Keratinocyte (primary cell): ENCODE measurements around the gene MPPED1. TPM values are rescaled to one million over a fixed set of nuclear protein-coding genes. Genes with fewer than 3 reads are reported as not detected.

Source experiments
- DNase-seq: peaks from one replicate; pipeline ENCODE4 v3.0.0-alpha.2; 2011; ENCODE audit warnings: low read depth, missing footprints, low spot score
- FAIRE-seq: peaks from 2 replicates; lab custom pipeline; 2011; peaks lifted over from hg19 to GRCh38; lab: Jason Lieb, UNC
- H2AFZ ChIP-seq: 2 replicates; pipeline ENCODE4 v1.6.0; 2012; ENCODE audit warnings: low read length, control low read depth, inconsistent platforms; ENCODE audit not compliant: control insufficient read depth
- H3K27ac ChIP-seq: 2 replicates; pipeline ENCODE4 v1.5.1; 2011; ENCODE audit warnings: low read length; ENCODE audit not compliant: control insufficient read depth, insufficient read depth
- H3K27me3 ChIP-seq: 3 replicates; pipeline ENCODE4 v1.6.0; 2011; ENCODE audit warnings: low read length; ENCODE audit not compliant: control insufficient read depth, insufficient read depth; ENCODE audit errors: extremely low read depth
- H3K36me3 ChIP-seq, 2 experiments: 2 replicates in 1 of 2; 3 replicates in 1 of 2; pipeline ENCODE4 v1.5.1; 2011; ENCODE audit warnings: low read length in 2 of 2, mild to moderate bottlenecking in 1 of 2; ENCODE audit not compliant: control insufficient read depth in 2 of 2, insufficient read depth in 2 of 2; ENCODE audit errors: extremely low read depth in 1 of 2
- H3K4me1 ChIP-seq: 3 replicates; pipeline ENCODE4 v1.5.1; 2011; ENCODE audit warnings: low read length; ENCODE audit not compliant: control insufficient read depth, insufficient read depth; ENCODE audit errors: extremely low read depth
- H3K4me2 ChIP-seq: 3 replicates; pipeline ENCODE4 v1.6.0; 2011; ENCODE audit warnings: low read depth, low read length; ENCODE audit not compliant: control insufficient read depth, insufficient read depth; ENCODE audit errors: extremely low read depth
- H3K4me3 ChIP-seq, 3 experiments: fragments of 200-600 bp in 1 of 3; sonication (generic) in 1 of 3; 2 replicates in 2 of 3; 3 replicates in 1 of 3; pipeline ENCODE4 v1.5.1; 2011 to 2016; ENCODE audit warnings: low read length in 3 of 3, mild to moderate bottlenecking in 3 of 3, control low read depth in 2 of 3, inconsistent platforms in 1 of 3, low read depth in 1 of 3, mixed read lengths in 1 of 3, mixed run types in 1 of 3, moderate library complexity in 1 of 3; ENCODE audit not compliant: control insufficient read depth in 2 of 3, insufficient read depth in 2 of 3; ENCODE audit errors: extremely low read depth in 1 of 3
- H3K79me2 ChIP-seq: 2 replicates; pipeline ENCODE4 v1.6.0; 2012; ENCODE audit warnings: low read length; ENCODE audit not compliant: control insufficient read depth, insufficient read depth
- H3K9ac ChIP-seq: 3 replicates; pipeline ENCODE4 v1.6.0; 2011; ENCODE audit warnings: low read length; ENCODE audit not compliant: control insufficient read depth, insufficient read depth; ENCODE audit errors: extremely low read depth
- H3K9me1 ChIP-seq: 3 replicates; pipeline ENCODE4 v1.6.0; 2011; ENCODE audit warnings: low read length; ENCODE audit not compliant: control insufficient read depth, insufficient read depth; ENCODE audit errors: extremely low read depth
- H3K9me3 ChIP-seq: 2 replicates; pipeline ENCODE4 v1.5.1; 2012; ENCODE audit warnings: low read depth, low read length; ENCODE audit not compliant: control insufficient read depth
- H4K20me1 ChIP-seq: 3 replicates; pipeline ENCODE4 v1.6.0; 2011; ENCODE audit warnings: low read length; ENCODE audit not compliant: control insufficient read depth, insufficient read depth; ENCODE audit errors: extremely low read depth
- CTCF ChIP-seq, 3 experiments: IDR thresholded peaks in 1 of 3; conservative IDR thresholded peaks in 1 of 3; optimal IDR thresholded peaks in 1 of 3; 2 replicates in 2 of 3; 3 replicates in 1 of 3; pipeline versions ENCODE3 to v1.5.1; 2011; ENCODE audit warnings: low read length in 3 of 3, mild to moderate bottlenecking in 3 of 3, moderate library complexity in 2 of 3, control low read depth in 1 of 3, inconsistent platforms in 1 of 3; ENCODE audit not compliant: insufficient read depth in 2 of 3; ENCODE audit errors: extremely low read depth in 1 of 3
- EZH2 ChIP-seq: IDR thresholded peaks from one replicate; pipeline ENCODE4 v1.6.1; 2012; ENCODE audit warnings: inconsistent platforms, mild to moderate bottlenecking, low read length, moderate library complexity
- dilution Hi-C: fragments of 300-500 bp; cut with MboI; formaldehyde crosslinking; loops from one replicate; pipeline ENCODE4 v1.7.0; 2020; ENCODE audit warnings: low sequenced_read_pairs; ENCODE audit not compliant: extremely low pct_ligation_motif_present
- polyA plus RNA-seq, 5 experiments: library from polyadenylated mRNA; depleted of rRNA in 3 of 5; stranded (reverse) in 3 of 5; stranded (forward) in 1 of 5; unstranded in 1 of 5; fragments of >200 nt; gene quantifications; 1 replicate in 1 of 5; 2 replicates in 3 of 5; 3 replicates in 1 of 5; pipeline versions ENCODE4 v1.2.1 to v1.2.3, GENCODE V29; 2011 to 2012; ENCODE audit warnings: missing spikeins in 2 of 5, low read depth in 1 of 5, low replicate concordance in 1 of 5

Gene MPPED1
- polyA plus RNA-seq, 1 donor (not counting 4 experiments of a cell fraction or from before 2014, with no cell fraction given), result not detected

- dilution Hi-C loops, result no loop called here
- FAIRE-seq (no peak), DNase-seq (no peak)
- H2AFZ ChIP-seq, result no peak overlapping the region
- H3K27ac ChIP-seq, result no peak overlapping the region
- H3K9me3 ChIP-seq, result no peaks in the 10 kb centered on the region
- H4K20me1 ChIP-seq, result no peaks in the 10 kb centered on the region
- H3K4me2 ChIP-seq, result no peak overlapping the region
- H3K9ac ChIP-seq, result no peak overlapping the region
- no peaks in the 10 kb centered on the region for H3K79me2 ChIP-seq
- no peaks in the 10 kb centered on the region for H3K36me3 ChIP-seq
- no peaks in the 10 kb centered on the region for H3K27me3 ChIP-seq
- TF ChIP-seq CTCF (optimal IDR thresholded peaks at IDR 0.05 in 1 of 3, IDR thresholded peaks at IDR 0.05 in 1 of 3, conservative IDR thresholded peaks at IDR 0.05 in 1 of 3; ENCODE audit: extremely low read depth in 1 of 3, insufficient read depth in 2 of 3, low read length in 3 of 3), result no peak
- TF ChIP-seq EZH2, result no peak
- H3K4me1 ChIP-seq, result peaks cover 37% of the 10 kb centered on the region
- no peaks in the 10 kb centered on the region for H3K9me1 ChIP-seq
- no peak overlapping the region for H3K4me3 ChIP-seq
Measured at GRCh38 chr22:43531651-43532050, 119.8 kb downstream of the MPPED1 start.

- H3K4me3 ChIP-seq, result no peak overlapping the region
- TF ChIP-seq CTCF (optimal IDR thresholded peaks at IDR 0.05 in 1 of 3, IDR thresholded peaks at IDR 0.05 in 1 of 3, conservative IDR thresholded peaks at IDR 0.05 in 1 of 3; ENCODE audit: extremely low read depth in 1 of 3, insufficient read depth in 2 of 3, low read length in 3 of 3) (no peak), EZH2 (no peak)
- no peak overlapping the region for H2AFZ ChIP-seq
- H3K79me2 ChIP-seq, result no peaks in the 10 kb centered on the region
- DNase-seq (no peak), FAIRE-seq (no peak)
- no peak overlapping the region for H3K27ac ChIP-seq
- no peaks in the 10 kb centered on the region for H4K20me1 ChIP-seq
- no peaks in the 10 kb centered on the region for H3K9me3 ChIP-seq
- peaks cover 37% of the 10 kb centered on the region for H3K4me1 ChIP-seq
- dilution Hi-C loops, result no loop called here
- no peaks in the 10 kb centered on the region for H3K27me3 ChIP-seq
- H3K9ac ChIP-seq, result no peak overlapping the region
- no peak overlapping the region for H3K4me2 ChIP-seq
- H3K36me3 ChIP-seq, result no peaks in the 10 kb centered on the region
- no peaks in the 10 kb centered on the region for H3K9me1 ChIP-seq
Measured at GRCh38 chr22:43532301-43533155, 120.7 kb downstream of the MPPED1 start.
